ENCODE results near the gene RNH1. TPM values are rescaled to one million over a fixed set of nuclear protein-coding genes. Genes with fewer than 3 reads are reported as not detected.

RNH1 gene
- total RNA-seq, 4 donors from 2014 or later = 151 to 309 (median 198) TPM

- intact Hi-C loops (cut with DNase I; ENCODE audit: low total_unique reads) = no loop called here
- no peaks in the 10 kb centered on the region for H3K9me3 ChIP-seq
- H3K27me3 ChIP-seq = no peaks in the 10 kb centered on the region
- 94% methylated on average over 15 of the region's 15 CpGs; no CpG with 5 or more reads in 1 of the 2 donors for WGBS, 2 donors (ENCODE audit: low coverage in 1 of 2)
- in situ Hi-C loops (cut with MboI; ENCODE audit: low pct_ligation_motif_present in 1 of 4, low pct_unique_long_range_greater_than_20kb in 1 of 4, low sequenced_read_pairs in 3 of 4) = no loop called here
- no peak overlapping the region for H3K27ac ChIP-seq
- DNase-seq = no peak
- TF ChIP-seq POLR2A (IDR thresholded peaks at IDR 0.05) = no peak
- H3K4me1 ChIP-seq = no peaks in the 10 kb centered on the region
- no peaks in the 10 kb centered on the region for H3K36me3 ChIP-seq
- H3K4me3 ChIP-seq = no peak overlapping the region
These were observed 30.6 kb downstream of the RNH1 start for GRCh38 chr11:476416-476815.

DNA sequence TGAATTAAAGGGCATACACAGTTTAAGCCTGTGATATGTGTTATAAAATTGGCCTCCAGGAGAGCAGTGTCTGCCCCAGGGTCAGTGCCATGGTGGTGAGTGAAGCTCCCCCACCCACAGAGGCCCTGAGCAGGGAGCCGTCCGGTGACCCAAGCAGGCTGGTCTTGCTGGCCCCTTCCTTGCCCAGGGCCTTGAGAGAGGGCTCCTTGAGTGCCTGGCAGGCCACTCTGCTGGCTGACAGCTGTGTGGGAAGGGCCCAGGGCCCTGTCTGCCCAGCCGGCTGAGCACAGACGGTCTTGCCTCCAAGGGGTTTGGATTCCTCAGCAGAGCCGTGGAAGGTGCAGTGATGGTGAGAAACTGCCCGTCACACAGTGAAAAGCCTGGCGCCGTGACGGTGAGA lies 31.1 kb downstream of the RNH1 start:
- no peaks in the 10 kb centered on the region for H3K36me3 ChIP-seq
- no peak for DNase-seq
- no peaks in the 10 kb centered on the region for H3K4me1 ChIP-seq
- no peak overlapping the region for H3K4me3 ChIP-seq
- WGBS, 2 donors (ENCODE audit: low coverage in 1 of 2) = 97% methylated on average over 9 of the region's 9 CpGs; no CpG with 5 or more reads in 1 of the 2 donors
- TF ChIP-seq EP300 (IDR thresholded peaks at IDR 0.05; ENCODE audit: low read depth) = no peak
- no peak for TF ChIP-seq CTCF (IDR thresholded peaks at IDR 0.05)
- TF ChIP-seq POLR2A (IDR thresholded peaks at IDR 0.05) = no peak
- no peak for TF ChIP-seq POLR2AphosphoS5 (IDR thresholded peaks at IDR 0.05)
- no peaks in the 10 kb centered on the region for H3K27me3 ChIP-seq
- in situ Hi-C loops (cut with MboI; ENCODE audit: low pct_ligation_motif_present in 1 of 4, low pct_unique_long_range_greater_than_20kb in 1 of 4, low sequenced_read_pairs in 3 of 4) (no loop called here), intact Hi-C loops (cut with DNase I; ENCODE audit: low total_unique reads) (no loop called here)
- H3K9me3 ChIP-seq = no peaks in the 10 kb centered on the region
- H3K27ac ChIP-seq = no peak overlapping the region

DNA sequence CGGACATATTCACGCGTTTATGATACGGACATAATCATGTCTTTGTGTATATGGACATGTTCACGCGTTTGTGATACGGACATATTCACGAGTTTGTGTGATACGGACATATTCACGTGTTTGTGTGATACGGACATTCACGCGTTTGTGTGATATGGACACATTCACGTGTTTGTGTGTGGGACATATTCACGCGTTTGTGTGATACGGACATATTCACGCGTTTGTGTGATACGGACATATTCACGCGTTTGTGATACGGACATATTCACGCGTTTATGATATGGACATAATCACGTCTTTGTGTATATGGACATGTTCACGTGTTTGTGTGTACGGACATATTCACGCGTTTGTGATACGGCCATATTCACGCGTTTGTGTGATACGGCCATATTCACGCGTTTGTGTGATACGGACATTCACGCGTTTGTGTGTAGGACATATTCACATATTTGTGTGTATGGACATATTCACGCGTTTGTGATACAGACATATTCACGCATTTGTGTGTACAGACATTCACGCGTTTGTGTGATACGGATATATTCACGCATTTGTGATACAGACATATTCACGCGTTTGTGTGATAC lies 32.0 kb downstream of the RNH1 start:
- WGBS, 2 donors (ENCODE audit: low coverage in 1 of 2) = 90 to 93% methylated on average over 48 of the region's 48 CpGs
- Histone ChIP-seq H3K4me3 (no peak overlapping the region), H3K27ac (no peak overlapping the region), H3K27me3 (no peaks in the 10 kb centered on the region), H3K9me3 (no peaks in the 10 kb centered on the region), H3K36me3 (no peaks in the 10 kb centered on the region), H3K4me1 (peaks cover 4 to 8% (median 5%) of the 10 kb centered on the region in 4 donors)
- no peak for DNase-seq
- in situ Hi-C loops (cut with MboI; ENCODE audit: low pct_ligation_motif_present in 1 of 4, low pct_unique_long_range_greater_than_20kb in 1 of 4, low sequenced_read_pairs in 3 of 4) (no loop called here), intact Hi-C loops (cut with DNase I; ENCODE audit: low total_unique reads) (no loop called here)
- TF ChIP-seq POLR2AphosphoS5 (IDR thresholded peaks at IDR 0.05) (no peak), POLR2A (IDR thresholded peaks at IDR 0.05) (no peak), CTCF (IDR thresholded peaks at IDR 0.05) (no peak), EP300 (IDR thresholded peaks at IDR 0.05; ENCODE audit: low read depth) (no peak)

DNA sequence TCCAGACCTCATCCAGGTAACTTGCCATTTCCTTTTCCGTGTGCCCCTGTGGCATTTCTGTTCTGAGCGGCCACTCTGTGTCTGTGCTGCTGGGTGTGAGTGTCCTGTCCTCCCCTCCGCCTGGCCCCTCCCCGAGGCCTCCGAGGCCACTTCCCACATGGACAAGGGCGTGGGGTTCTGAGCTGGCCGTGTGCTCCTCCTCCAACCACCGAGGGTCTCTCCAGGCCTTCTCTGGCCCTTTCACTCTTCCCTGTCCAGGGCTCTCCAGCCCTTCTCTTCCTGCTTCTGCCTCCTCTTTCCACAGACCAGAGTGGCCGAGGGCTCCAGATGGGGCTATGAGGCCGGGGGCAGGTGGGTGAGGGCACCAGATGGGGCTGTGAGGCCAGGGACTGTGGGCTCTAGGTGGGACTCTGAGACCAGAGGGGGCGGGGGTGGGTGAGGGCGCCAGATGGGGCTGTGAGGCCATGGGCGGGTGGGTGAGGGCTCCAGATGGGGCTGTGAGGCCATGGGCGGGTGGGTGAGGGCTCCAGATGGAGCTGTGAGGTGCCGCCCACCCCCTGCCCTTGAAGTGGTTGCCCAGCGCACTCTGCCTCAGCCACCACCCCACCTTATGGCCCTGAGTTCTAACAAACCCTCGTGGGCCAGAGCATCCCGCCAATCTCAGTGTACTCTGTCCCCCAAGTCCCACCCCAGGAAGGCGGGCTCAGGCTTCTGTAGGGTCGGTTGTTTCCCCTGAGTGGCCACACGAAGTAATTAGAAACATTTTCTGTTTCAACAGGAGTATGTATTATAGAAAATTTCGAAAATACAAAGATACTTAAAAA lies 32.9 kb downstream of the RNH1 start:
- no peak for TF ChIP-seq POLR2AphosphoS5 (IDR thresholded peaks at IDR 0.05)
- TF ChIP-seq CTCF (IDR thresholded peaks at IDR 0.05) = no peak
- no peak for TF ChIP-seq EP300 (IDR thresholded peaks at IDR 0.05; ENCODE audit: low read depth)
- TF ChIP-seq POLR2A (IDR thresholded peaks at IDR 0.05) = no peak
- no peak for DNase-seq
- Histone ChIP-seq H3K4me1 (peaks cover 8 to 16% (median 12%) of the 10 kb centered on the region in 4 donors), H3K27me3 (no peaks in the 10 kb centered on the region), H3K36me3 (no peaks in the 10 kb centered on the region), H3K4me3 (no peak overlapping the region), H3K27ac (no peak overlapping the region), H3K9me3 (no peaks in the 10 kb centered on the region)
- in situ Hi-C loops (cut with MboI; ENCODE audit: low pct_ligation_motif_present in 1 of 4, low pct_unique_long_range_greater_than_20kb in 1 of 4, low sequenced_read_pairs in 3 of 4) = no loop called here
- 93 to 100% methylated on average over 3 to 19 of the region's 22 CpGs for WGBS, 2 donors (ENCODE audit: low coverage in 1 of 2)
- intact Hi-C loops (cut with DNase I; ENCODE audit: low total_unique reads) = no loop called here
